ENCODE data around the gene LTK.

The LTK gene

DNA sequence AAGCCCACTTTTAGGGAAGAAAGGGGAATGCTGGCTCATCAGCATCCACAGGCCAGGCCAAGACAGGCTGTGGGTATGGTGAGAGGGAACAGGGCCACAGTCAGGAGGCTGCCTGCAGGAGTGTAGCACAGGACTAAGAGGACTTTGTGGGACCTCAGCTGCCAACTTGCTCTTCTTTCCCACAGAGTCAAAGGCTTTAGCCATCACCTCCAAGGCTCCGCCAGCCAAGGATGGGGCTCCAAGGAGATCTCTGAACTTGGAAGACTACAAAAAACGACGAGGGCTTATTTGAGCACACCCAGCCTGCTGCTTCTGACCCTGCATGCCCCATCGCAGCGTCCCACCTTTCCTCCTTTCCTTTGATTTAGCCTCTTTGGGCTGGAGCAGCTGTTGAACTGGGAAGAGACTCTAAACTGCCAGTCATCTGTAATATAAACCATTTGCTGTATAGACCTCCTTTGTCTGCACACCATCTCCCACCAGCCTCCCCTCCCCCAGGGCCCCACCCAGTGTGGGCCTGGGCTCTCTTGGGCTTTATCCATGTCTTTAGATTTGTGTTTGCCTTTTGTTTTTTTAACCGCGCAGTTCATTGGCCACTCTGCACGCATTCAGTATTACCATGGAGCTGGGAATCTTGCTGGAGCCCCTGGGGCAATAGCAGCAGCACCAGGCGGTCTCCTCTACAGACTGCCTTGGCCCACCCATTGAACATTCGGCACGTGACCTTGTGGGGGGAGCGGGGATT, 33.1 kb downstream of the LTK start:
- TF ChIP-seq SPI1 (IDR thresholded peaks at IDR 0.05; ENCODE audit: borderline replicate concordance, low read depth) (no peak), POLR2AphosphoS5 (IDR thresholded peaks at IDR 0.05; ENCODE audit: low read depth) (no peak), GABPA (IDR thresholded peaks at IDR 0.05; ENCODE audit: low read depth) (no peak)
- TF ChIP-seq, protein P1, sequence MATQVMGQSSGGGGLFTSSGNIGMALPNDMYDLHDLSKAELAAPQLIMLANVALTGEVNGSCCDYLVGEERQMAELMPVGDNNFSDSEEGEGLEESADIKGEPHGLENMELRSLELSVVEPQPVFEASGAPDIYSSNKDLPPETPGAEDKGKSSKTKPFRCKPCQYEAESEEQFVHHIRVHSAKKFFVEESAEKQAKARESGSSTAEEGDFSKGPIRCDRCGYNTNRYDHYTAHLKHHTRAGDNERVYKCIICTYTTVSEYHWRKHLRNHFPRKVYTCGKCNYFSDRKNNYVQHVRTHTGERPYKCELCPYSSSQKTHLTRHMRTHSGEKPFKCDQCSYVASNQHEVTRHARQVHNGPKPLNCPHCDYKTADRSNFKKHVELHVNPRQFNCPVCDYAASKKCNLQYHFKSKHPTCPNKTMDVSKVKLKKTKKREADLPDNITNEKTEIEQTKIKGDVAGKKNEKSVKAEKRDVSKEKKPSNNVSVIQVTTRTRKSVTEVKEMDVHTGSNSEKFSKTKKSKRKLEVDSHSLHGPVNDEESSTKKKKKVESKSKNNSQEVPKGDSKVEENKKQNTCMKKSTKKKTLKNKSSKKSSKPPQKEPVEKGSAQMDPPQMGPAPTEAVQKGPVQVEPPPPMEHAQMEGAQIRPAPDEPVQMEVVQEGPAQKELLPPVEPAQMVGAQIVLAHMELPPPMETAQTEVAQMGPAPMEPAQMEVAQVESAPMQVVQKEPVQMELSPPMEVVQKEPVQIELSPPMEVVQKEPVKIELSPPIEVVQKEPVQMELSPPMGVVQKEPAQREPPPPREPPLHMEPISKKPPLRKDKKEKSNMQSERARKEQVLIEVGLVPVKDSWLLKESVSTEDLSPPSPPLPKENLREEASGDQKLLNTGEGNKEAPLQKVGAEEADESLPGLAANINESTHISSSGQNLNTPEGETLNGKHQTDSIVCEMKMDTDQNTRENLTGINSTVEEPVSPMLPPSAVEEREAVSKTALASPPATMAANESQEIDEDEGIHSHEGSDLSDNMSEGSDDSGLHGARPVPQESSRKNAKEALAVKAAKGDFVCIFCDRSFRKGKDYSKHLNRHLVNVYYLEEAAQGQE (IDR thresholded peaks at IDR 0.05; ENCODE audit: insufficient replicate concordance, low read depth): no peak
- TF ChIP-seq, protein P2, sequence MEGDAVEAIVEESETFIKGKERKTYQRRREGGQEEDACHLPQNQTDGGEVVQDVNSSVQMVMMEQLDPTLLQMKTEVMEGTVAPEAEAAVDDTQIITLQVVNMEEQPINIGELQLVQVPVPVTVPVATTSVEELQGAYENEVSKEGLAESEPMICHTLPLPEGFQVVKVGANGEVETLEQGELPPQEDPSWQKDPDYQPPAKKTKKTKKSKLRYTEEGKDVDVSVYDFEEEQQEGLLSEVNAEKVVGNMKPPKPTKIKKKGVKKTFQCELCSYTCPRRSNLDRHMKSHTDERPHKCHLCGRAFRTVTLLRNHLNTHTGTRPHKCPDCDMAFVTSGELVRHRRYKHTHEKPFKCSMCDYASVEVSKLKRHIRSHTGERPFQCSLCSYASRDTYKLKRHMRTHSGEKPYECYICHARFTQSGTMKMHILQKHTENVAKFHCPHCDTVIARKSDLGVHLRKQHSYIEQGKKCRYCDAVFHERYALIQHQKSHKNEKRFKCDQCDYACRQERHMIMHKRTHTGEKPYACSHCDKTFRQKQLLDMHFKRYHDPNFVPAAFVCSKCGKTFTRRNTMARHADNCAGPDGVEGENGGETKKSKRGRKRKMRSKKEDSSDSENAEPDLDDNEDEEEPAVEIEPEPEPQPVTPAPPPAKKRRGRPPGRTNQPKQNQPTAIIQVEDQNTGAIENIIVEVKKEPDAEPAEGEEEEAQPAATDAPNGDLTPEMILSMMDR (IDR thresholded peaks at IDR 0.05; ENCODE audit: insufficient read depth, low read length): no peak
- no peak overlapping the region for H3K27ac ChIP-seq (replicated peaks)
- no peak for DNase-seq (ENCODE audit: low read depth in 1 of 2, low spot score in 1 of 2)

DNA sequence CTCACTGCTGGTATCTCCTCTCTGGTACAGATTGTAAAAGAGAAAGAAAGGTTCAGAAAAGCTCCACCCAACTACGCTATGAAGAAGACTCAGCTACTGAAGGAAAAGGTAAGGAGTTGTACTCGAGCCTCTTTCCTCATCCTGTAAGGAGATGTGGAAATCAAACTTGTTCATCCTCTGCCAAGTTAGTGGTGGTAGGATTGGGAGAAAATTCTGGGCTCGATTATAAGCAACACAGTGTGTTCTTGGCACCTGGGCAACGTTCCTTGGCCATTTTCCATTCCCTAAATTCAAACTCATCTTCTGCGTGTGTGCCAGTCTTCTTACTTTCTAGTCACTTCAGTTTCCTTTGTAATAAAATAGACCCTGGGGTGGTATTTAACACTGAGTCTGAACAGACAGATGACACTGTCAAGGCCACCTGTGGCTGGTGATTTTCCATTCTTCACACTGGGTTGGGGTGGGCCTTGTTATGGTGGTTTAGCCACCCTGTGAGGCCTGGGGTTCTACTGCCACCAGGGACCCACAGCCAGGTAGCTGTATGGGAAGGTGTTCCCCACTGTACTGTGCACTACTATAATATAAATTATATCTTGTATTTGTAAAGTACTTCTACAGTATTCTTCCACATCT, 37.1 kb downstream of the LTK start:
- TF ChIP-seq, protein P2 (IDR thresholded peaks at IDR 0.05; ENCODE audit: insufficient read depth, low read length): no peak
- TF ChIP-seq, protein P1 (IDR thresholded peaks at IDR 0.05; ENCODE audit: insufficient replicate concordance, low read depth): no peak
- TF ChIP-seq SPI1 (IDR thresholded peaks at IDR 0.05; ENCODE audit: borderline replicate concordance, low read depth): no peak
- TF ChIP-seq GABPA (IDR thresholded peaks at IDR 0.05; ENCODE audit: low read depth): no peak
- TF ChIP-seq POLR2AphosphoS5 (IDR thresholded peaks at IDR 0.05; ENCODE audit: low read depth): no peak
- DNase-seq (ENCODE audit: low read depth in 1 of 2, low spot score in 1 of 2): no peak
- Histone ChIP-seq H3K27ac (replicated peaks) (no peak overlapping the region), H3K27me3 (ENCODE audit: insufficient read depth, poor library complexity, severe bottlenecking) (no peaks in the 10 kb centered on the region), H3K4me3 (replicated peaks; ENCODE audit: insufficient read depth, low read length) (no peak overlapping the region)

More for the DNA sequence above, 33.1 kb downstream of the LTK start:
- Histone ChIP-seq H3K4me3 (replicated peaks; ENCODE audit: insufficient read depth, low read length) (no peak overlapping the region), H3K27me3 (ENCODE audit: insufficient read depth, poor library complexity, severe bottlenecking) (no peaks in the 10 kb centered on the region)

DNA sequence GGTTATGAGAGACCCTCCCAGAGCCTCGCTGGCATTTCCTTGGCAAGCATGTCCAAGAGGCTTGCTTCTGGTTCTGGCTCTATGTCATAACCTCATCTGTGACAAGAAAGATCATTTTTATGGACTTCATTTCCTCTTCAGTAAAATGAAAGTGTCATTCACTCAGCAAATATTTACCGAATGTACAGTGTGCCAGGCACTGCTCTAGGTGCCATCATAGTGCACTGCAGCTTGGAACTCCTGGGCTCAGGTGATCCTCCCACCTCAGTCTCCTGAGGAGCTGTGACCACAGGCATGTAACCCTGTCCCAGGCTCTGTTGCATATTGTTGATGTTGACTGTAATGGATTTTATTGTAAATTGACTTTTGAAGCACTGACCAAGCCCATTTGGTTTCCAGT, 38.7 kb downstream of the LTK start:
- H3K4me3 ChIP-seq (replicated peaks; ENCODE audit: insufficient read depth, low read length): no peak overlapping the region
- no peak for DNase-seq (ENCODE audit: low read depth in 1 of 2, low spot score in 1 of 2)
- no peaks in the 10 kb centered on the region for H3K27me3 ChIP-seq (ENCODE audit: insufficient read depth, poor library complexity, severe bottlenecking)
- TF ChIP-seq SPI1 (IDR thresholded peaks at IDR 0.05; ENCODE audit: borderline replicate concordance, low read depth) (no peak), POLR2AphosphoS5 (IDR thresholded peaks at IDR 0.05; ENCODE audit: low read depth) (no peak), GABPA (IDR thresholded peaks at IDR 0.05; ENCODE audit: low read depth) (no peak)
- TF ChIP-seq, protein P2 (IDR thresholded peaks at IDR 0.05; ENCODE audit: insufficient read depth, low read length): no peak
- TF ChIP-seq, protein P1 (IDR thresholded peaks at IDR 0.05; ENCODE audit: insufficient replicate concordance, low read depth): no peak
- no peak overlapping the region for H3K27ac ChIP-seq (replicated peaks)
